Lung microvascular endothelial cell (primary cell): Measurements from ENCODE around the gene ABR. TPM values are rescaled to one million over a fixed set of nuclear protein-coding genes. Genes with fewer than 3 reads are reported as not detected.

Source experiments
- DNase-seq, 2 donors: peaks; one replicate each; pipeline versions ENCODE4 v3.0.0 to v3.0.0-alpha.2; 2010; ENCODE audit warnings: low read depth in 2 of 2
- total RNA-seq: library from RNA; depleted of rRNA; stranded (reverse); fragments of >200 nt; gene quantifications from 2 replicates; pipeline ENCODE4 v1.2.1, GENCODE V29; 2014

Gene ABR
- total RNA-seq, 1 donor from 2014 or later = 24.8 TPM

DNA sequence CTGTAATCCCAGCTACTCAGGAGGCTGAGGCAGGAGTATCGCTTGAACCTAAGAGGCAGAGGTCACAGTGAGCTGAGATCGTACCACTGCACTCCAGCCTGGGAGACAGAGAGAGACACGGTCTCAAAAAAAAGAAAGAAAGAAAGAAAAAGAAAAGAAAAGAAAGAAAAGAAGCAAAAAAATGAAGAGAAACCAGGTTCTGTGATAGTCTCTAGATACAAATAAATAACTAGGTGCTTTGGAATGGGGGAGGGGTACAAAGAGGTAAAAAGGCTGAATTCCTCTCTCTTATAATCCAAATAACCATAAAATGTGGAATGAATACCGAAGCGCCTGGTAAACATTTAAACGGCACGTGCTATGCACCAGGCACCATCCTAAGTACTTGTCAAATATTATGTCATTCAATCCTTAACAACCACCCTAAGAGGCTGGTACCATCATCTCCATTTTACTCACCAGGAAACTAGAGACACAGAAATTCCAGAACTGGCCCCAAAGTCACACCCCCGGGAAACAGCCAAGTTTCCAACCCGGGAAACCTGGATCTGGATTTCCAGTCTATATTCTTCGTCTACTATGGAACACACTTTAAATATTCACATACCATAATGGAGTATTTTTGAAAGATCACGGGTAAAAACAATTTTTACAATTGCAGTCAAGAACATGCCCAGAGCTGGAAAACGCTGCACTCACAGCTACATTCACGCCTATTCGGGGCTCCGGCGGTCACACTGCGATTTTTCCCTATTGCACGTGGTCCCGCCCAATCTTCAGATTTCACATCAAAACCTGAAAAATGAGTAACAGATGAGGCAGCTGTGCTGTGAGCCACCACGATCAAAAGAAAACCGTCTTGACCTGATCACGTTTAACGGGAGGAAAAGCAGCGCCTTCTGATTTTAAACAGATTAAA is 210.7 kb downstream of the ABR start:
- no peak for DNase-seq

DNA sequence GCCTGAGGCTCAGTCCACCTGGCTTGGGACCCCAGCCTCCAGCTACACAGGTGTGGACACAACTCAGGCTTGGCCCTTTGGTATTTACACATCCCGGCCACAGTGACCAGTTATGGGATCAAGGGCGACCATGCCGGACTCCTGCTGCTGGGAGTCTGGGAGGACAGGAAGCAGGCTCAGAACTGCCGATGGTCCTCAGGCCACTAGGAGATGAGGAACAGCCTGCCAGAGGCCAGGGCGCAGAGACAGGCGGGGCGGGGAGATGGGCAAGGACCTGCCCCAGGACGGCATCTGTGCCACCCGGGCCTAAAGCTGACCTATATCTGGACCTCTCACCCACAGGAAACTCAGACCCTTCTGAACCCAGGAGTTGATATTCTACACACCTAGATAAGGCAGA is 212.7 kb downstream of the ABR start:
- no peak for DNase-seq

DNA sequence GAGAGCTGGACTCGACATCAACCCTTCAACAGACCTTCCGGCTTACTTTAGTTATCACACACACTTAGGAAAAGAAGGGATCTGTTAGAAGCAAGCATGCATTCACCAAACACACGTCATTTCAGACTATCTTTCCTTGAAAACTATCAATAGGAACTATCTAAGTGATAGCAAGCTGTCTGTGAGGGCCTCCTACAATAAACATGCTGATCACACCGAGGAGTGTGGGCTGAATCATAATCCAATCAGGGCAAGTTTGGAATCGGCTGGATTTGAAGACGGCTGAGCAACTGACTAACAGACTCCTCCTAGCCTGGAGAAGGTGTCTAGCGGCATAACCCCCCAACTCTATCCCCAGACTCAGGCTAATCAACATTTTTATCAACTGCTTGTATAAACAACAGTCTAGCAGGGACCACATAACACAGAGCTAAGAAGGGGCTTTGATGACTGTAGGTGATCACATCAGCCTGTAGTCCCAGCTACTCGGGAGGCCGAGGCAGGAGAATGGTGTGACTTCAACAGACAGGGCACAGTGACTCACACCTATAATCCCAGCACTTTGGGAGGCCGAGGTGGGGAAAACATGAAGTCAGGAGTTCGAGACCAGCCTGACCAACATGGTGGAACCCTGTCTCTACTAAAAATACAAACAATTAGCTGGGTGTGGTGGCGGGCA is 214.3 kb downstream of the ABR start:
- no peak for DNase-seq

- DNase-seq = no peak
Measured at GRCh38 chr17:964876-965275, 214.9 kb downstream of the ABR start.

GRCh38 chr17:962670-963069 is 217.1 kb downstream of the ABR start:
- DNase-seq = no peak

GRCh38 chr17:962166-962565 is 217.6 kb downstream of the ABR start:
- no peak for DNase-seq

- DNase-seq = no peak
Measured at GRCh38 chr17:958712-959451, 220.9 kb downstream of the ABR start.

DNA sequence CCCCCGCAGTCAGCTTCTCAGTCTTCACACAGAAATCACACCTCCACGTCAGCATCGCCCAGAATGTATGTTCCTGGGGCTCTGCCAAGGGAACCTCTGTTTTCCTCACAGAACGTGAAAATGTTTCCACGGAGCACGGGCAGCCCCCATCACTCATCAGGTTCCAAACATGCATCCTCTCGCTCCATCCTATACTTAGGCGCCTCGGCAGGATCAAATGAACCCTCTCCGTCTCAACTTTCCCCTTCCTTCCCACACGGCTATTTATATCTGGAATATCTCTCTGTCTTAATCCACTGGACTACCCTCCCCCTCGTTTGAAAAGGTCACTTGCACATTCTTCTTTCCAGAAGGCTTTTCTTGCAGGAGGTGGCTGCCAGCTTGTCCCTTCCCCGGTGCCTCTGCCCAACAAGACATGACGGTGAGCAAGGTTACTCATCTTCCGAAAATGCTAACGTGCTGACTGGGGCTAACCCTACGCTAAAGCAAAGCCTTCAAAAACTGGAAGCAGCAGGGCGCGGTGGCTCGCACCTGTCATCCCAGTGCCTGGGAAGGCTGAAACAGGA is 221.8 kb downstream of the ABR start:
- peak in 1 of 2 donors; percentile 73 for DNase-seq

- peak in 1 of 2 donors; percentile 50 for DNase-seq
Measured at GRCh38 chr17:956905-957304, 222.9 kb downstream of the ABR start.

- peak; percentile 40 to 99 for DNase-seq
Measured at GRCh38 chr17:954431-955164, 225.2 kb downstream of the ABR start.

- no peak for DNase-seq
Measured at GRCh38 chr17:953767-954166, 226.0 kb downstream of the ABR start.

Other genes with a start within 250 kb of the ABR start
- 69.1 and 132 TPM in 2 replicates for gene NXN, start 200.2 kb downstream of the ABR start, total RNA-seq
- gene TIMM22, start 182.9 kb downstream of the ABR start, total RNA-seq = 13.3 and 15.1 TPM in 2 replicates
- not detected in 2 replicates for gene BHLHA9, start 90.5 kb upstream of the ABR start, total RNA-seq
- not detected in 2 replicates for gene TRARG1, start 99.7 kb upstream of the ABR start, total RNA-seq
- 302 and 318 TPM in 2 replicates for gene YWHAE, start 220.2 kb upstream of the ABR start, total RNA-seq